Stimulated activated CD4-positive, alpha-beta T cell treated with anti-CD3 and anti-CD28 coated beads, Interleukin-4, amount 100 ng/mL, for 4 hours (primary cell): Measurements from ENCODE around the gene DDX31.
"Not testable (repeated sequence)": the region's sequence is repeated elsewhere in the genome, so short reads cannot be mapped to it uniquely, and the experiment has no call there.

Source experiments
- DNase-seq, 2 experiments: peaks; one replicate each; pipeline ENCODE4 v3.0.0-alpha.2; 2020

Gene DDX31

DNA sequence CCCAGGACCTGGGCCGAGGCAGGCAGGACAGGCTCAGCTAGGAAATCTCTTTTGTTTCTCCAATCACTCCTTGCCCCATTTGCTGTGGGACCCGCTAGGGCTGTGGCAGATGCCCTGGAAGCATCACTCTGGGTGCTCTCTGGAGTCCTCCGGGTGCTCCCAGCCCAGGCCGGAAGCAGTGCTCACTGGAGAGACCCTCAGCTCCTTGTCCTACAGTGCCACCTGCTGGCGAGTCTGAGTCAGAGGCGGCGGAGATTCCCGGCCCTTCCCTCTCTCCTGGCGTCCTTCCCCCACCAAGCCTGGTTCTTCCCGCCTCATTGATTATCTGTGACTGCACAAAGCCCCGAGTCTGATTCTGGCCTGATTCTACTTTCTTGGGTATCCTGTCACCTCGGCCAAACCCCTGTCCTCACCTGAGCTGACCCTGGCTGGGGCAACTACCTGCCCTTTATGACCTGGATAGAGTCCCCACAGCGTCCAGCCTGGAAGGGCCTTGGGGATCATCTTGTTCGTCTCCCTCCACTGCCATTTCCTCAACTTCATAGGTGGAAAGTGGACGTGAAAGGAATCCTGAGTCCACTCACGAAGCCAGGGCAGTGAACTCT lies 94.7 kb downstream of the DDX31 start:
- peak; percentile 4 to 27 for DNase-seq

DNA sequence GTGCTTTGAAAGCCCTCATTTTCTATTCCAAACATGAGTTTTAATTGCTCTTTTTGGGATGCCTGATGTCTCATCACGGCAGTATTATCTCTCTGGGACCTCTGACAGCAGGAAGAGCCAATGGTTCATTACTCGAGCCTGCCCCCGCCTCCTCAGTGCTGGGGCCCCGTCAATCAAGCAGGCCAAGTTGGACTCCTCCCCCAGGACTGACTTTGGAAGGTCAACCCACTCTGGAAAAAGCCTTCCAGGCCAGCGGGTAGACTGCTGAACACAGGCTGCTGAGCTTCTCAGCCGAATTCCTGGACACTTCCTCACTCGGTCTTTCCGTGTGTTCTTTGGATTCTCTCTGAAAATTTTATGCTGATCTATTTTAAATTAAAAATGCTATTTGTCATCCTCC lies 96.9 kb downstream of the DDX31 start:
- DNase-seq = no peak

DNA sequence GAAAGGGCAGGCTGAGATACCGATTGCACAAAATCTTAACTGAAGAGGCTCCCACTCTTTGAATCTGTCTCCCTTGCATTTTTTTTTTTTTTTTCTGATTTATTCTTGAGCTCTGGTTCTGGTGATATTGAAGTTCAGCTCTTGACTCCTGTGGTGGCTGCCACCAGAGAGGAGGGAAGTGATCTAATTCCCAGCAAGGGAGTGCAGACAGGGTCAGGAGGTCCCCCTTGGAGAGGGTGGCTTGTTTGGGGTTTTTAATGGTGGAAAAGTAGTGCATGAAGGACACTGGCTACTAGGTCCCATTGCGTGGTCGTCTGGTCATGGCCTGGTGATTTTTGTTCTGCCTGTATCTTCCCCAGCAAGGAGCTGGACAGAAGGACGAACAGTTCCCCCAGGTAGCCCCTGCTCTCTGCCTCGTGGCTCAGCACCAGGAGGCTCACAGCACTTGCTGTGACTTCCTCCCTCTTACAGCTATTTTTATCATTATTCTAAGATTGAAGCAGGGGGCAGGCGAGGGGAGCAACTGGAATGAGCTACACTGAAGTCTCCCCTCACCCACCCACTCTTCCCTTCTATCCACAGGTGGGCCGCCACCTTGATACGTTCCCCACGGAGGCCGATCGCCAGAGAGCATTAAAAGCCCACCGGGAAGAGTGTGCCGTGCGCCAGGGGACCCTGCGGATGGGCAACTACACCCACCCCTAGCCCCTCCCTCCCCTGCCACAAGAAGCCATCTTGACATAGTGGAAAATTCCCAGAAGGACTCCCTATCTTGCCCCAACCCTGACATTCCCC lies 97.8 kb downstream of the DDX31 start:
- no peak for DNase-seq

DNA sequence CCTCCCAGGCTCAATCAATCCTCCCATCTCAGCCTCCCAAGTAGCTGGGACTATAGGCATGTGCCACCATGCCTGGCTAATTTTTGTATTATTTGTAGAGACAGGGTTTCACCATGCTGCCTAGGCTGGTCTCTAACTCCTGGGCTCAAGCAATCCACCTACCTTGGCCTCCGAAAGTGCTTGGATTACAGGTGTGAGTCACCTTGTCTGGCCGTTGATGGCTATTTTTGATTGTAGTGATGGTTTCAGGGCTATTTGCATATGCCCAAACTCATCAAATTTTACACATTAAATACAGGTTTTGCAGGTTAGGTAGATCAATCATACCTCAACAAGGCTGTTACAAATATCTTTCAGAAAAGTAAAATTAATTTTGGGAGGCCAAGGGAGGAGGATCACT lies 101.0 kb downstream of the DDX31 start:
- DNase-seq = not testable (repeated sequence)

DNA sequence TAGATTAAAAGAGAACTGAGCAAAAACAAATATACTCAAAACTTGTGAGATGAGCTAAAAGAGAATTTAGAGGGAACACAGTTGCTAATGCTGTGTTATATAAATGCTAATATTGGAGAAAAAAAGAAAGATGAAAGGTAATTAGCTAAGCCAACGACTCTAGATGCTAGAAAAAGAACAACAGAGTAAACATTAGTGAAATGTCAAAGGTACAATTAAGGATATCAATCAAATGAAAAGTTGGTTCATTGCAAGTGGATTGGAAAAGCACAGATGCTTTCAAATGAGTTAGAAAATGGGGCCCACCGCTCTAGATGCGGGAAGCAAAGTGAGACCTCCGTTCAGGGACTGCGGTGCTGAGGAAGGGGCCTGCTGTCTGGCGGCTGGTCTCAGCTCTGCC lies 105.3 kb downstream of the DDX31 start:
- no peak for DNase-seq

DNA sequence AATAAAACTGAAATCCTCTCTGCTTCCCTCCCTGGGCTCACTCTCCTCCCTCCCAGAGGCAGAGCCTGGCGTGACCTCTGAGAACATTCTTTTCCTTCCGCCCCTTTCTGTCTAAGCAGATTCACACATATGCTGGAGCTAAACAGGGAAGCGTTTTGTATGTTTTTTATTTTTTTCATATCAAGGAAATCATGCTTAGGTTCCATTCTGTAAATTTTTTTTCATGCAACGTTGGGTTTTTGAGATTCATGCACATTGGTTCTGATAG lies 107.5 kb downstream of the DDX31 start:
- DNase-seq = no peak

DNA sequence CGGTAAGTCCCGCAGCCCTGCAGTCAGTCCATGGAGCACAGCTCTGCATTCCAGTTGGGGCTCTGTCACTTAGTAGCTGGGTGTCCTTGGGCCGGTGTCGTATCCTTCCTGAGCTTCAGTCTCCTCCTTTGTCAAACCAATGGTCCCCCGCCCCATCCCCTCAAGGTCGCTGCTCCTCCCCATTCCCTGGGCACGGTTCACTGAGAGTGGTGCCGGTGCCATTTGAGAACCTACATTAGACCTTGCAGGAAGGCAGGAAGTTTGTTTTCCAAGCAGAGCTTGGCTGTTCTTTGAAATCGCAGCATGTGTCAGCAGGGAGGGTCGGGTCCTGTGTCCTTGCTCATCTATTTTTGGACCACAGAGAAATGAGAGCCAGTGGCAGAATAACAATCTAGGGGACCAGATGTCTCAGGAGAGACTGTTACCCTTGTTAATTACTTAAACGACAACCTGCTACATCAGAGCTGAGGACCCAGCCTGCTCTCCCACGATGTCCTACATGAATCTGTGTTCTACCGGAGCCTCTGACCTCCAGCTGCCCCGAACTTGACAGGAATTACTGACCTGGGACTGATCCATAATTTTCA lies 109.1 kb downstream of the DDX31 start:
- no peak for DNase-seq

DNA sequence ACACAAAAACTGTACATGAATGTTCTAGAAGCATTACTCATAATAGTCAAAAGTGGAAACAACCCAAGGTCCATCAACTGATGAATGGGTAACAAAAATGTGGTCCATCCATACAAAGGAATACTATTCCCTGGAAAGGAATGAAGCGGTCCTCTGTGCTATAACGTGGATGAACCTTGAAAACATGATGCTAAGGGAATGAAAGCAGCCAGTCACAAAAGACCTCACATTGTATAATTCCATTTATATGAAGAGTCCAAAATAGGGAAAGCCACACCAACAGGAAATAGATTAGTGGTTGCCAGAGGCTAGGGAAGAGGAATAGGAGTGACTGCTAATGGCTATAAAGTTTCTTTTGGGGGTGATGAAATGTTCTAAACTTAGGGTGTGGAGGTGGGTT lies 110.1 kb downstream of the DDX31 start:
- DNase-seq = no peak

DNA sequence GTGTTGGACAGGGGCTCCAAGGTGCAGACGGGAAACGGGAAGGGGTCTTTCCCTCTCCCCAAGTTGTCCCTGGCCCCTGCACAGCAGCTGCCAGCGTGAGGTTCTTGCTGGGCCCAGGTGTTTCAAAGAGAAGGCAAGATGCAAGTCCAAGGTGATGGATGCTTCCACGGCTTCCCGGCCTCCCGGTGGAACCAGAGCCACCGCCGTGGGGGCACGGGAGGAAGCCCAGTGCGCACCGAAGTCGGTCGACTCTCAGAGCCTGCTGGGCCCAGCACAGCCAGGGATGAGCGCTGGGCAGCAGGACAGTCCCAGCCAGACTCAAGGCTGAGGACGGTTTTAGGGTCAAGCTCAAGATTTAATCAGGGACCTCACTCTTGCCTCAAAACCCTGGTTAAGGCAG lies 112.6 kb downstream of the DDX31 start:
- DNase-seq = no peak

DNA sequence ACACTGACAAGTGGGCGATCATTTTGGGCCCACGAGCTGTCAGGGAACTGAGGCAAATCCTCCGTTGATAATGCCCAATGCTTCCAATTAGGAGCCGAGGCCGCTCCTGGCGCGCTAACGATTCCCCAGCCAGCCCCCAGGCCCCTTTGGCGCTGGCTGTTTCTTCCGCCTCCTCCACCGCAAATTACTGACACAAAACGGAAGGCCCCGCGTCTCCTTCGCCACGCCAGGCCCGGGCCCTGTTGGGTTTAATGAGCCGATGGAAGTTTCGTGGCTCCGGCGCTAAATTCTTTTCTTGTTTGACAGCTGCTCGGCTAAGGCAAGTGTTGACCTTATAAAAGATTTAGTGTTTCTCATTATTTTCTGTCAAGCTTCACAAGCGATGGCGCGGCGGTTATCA lies 113.1 kb downstream of the DDX31 start:
- DNase-seq = no peak

DNA sequence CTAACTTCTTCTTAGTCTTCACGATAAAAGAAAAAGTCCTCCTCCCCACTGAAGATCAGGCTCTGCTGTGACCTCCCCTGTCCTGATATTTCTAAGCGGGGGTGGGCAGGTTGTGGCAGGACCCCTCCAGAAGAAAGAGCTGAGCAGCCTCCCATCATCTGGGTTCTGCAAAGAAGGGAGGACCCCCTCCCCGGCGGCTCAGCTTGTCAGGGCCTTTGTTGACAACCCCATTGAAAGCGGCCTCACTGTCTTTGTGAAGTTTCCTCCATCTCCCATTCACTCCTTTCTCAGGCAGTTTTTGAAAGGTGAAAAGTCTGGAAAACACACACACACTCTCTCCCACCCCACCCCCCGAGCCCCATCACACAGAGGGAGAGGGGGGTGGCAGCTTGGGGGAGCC lies 113.5 kb downstream of the DDX31 start:
- no peak for DNase-seq

DNA sequence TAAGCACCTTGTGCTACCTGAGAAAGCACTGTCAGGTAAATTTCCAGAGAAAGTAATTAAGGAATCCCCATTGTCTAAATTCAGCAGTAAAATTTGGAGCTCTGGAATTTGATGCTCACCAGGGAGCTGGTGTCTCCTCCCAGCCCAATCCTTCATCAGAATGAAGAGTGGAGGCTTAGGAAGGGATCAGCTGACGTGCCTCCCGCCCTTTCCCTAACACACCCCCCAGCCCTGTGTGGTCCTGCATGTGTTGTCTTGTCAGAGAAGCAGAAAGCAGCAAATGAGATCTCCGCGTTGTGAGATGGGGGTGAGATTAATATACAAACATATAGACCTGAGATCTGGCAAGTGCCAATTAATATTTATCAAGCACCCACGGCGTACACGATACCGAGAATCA lies 114.3 kb downstream of the DDX31 start:
- DNase-seq = no peak

DNA sequence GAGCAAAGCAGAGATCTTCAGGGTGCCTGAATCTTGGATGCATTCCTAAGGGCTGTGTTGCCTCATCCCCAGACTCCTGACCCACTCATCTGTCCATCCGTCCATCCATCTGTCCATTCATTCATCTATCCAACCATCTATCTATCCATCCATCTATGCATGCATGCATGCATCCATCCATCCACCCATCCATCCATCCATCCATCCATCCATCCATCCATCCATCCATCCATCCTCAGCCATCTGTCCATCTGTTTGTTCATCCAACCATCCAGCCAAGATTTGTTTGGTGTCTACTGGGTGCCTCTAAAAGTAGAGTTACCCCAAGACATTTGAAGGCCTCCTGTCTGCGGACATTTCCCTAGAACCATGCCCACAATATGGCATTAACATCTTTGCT lies 115.0 kb downstream of the DDX31 start:
- DNase-seq = no peak

DNA sequence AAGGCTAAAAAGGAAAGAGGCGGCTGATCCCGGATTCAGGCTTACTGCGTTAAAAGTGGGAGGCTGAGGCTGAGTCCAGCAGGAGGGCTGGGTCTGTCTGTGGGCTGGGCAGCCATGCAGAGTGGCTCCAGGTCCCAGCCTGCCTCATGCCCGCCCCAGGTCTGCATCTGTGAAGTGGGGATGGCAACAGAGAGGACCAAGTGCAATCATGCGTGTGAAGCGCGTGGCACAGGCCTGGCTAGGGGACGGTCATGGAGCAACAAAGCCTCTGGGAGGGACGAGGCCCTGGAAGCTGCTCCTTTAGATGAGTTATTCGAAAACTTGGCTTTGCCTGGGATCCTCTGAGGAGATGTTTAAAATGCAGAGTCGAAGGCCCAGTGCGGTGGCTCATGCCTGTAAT lies 117.7 kb downstream of the DDX31 start:
- DNase-seq = no peak

DNA sequence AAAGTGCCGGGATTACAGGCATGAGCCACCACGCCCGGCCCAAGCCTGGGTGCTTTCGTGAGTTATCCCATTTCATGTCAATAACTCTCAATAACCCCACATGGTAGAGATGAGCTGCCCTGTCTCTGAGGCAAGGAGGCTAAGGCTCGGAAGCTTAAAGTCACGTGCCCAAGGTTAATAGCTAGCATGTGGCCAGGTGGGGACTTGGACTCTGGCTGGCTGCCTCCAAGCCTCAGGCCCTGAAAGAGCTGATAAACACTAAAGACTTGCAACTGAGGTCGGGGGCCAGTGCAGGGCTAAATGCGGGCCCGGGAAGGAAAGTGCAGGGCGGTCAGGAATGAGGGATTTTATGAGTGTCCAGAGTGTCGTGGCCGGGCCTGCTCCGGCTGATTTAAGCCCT lies 118.2 kb downstream of the DDX31 start:
- DNase-seq = no peak

DNA sequence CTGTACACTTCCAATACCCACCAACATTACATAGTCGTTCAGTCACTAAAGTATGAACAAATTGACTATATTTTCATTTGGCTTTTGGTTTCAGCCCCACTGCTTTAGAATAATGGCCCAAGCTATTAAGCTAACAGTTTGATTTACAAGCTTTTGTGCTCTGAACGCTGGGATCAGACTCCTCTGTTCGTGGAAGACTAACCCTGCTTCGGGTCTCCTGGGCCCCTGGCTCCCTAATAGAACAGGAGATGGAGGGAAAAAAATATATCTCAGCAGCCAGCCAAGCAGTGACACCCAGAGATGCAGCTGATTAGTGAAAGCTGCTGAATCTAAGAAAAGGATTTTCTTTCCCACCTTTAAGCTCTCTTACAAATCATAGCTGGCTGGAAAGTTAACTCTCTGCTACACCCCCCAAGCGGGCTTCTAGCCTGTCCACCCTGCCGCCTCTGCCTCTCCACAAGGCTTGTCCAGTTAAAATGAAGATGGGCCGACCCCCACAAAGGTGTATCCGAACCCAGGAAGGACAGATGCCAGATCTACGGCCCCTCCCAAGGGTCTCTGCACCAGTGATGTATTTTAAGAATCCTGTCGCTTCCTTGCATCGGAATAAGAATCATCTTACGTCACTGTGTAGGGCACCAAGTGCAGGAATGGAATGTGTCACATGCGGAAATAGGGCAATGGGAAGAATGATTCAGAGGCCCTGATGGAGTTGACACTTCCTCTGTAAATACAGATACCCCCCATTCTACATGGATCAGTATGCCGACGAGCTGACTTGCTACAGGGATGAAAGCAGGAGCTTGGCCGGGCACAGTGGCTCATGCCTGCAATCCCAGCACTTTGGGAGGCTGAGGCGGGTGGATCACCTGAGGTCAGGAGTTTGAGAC lies 120.8 kb downstream of the DDX31 start:
- no peak for DNase-seq

DNA sequence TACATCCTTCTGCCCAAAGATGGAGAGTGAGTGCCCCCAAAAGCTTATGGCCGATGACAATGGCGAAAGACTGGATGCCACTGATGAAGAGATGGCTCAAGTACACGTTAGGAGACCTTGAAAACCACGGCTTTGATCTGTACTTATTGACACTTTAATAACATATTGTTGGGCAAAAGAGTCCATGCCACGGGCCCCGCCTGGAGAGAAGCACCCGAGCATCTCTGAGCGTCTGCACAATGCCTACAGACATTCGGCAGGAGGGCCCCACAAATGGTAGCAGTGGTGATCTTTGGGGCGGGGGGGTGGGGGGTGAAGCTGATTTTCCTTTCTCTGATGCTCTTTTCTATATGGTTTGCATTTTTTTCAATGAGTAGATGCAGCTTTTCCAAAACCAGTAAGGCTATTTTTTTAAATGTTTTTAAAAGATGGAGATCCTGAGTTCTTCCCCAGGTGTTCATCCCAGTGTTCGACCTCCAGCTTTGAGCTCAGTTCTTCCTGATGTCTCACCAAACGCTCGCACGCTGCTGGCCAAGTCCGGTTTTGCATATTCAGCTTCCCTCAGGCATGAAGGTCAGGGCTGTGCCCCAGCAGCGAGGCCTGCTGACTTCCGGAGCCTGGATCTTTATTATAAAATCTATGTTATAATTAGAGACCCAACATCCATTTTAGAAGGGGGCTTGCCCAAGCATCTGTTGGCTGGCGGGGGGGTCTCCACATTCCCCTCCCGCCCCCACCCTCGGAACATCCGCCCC lies 121.6 kb downstream of the DDX31 start:
- no peak for DNase-seq

DNA sequence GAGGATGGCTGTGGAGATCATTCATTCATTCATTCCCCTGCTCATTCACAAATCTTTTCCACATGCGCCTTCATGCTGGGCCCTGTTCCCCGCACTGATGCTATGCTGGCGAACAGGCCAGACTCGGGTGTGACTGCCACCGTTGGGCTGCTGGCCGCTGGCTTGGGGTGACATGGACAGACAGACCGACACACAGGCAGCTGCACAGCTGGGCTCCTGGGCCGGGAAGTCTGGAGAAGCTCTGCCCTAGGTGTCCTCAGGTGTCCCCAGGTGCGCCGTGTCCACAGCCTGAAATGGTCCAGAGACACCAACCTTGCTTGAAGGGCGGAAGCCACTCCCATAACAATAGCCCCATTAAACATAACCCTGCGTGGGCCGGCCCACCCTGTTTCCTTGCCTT lies 122.3 kb downstream of the DDX31 start:
- no peak for DNase-seq

DNA sequence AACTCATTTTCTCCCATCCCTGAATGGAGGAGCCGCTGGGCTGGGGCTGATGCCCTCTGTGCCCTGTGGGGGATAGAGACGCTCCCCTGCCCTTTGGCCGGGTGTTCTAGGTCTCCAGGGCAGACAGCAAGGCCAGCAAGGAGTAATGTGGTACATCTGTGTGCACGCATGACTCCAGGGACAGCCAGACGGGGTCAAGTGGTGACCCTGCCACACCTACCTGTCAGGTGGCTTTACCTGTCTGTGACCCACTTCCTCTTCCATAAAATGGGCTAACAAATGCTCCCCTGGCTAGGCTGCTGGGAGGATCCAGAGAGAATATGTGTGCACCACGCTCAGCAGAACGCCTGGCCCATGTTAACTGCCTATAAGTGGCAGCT lies 122.7 kb downstream of the DDX31 start:
- DNase-seq = no peak

DNA sequence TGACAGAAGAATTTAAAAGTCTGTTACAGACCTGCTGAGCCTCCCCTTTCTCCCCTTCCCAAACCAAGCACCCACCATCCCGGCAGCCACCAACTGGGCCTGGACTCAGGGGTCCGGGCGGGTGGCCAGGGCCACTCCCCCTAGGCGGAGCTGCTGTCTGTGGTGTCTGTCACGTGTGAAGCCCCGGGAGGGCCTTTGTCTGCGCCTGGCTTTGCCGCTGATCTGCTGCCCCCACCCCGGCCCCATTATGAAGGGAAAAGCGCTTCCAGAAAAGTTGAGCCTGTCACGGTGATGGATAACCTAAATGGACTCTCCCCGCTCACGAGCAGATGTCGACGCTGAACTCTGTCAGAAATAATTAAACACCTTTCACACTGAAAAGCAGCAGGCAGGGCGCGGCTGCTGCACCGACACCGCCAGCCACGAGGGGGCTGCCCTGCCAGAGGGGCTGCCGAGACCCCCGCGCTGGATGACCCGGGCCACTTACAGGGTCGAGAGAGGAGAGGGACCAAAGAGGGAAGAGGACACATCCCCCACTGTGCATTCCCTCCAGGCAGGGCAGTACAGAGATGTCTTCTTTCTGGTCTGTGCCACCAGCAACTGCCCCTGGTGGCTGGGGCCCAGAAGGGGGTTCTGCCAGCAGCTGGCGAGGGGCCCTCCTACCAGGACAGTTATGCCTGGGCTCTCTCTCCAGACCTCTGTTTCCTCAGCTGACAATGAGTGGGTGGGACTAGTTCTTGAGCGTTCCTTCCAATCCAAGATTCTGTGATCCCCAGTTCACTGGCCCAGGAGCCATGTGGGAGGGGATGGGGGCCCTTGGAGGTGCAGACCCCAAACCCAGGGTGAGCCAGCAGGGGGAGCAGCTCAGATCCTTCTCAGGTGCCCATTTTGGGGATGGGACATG lies 123.4 kb downstream of the DDX31 start:
- DNase-seq = no peak

DNA sequence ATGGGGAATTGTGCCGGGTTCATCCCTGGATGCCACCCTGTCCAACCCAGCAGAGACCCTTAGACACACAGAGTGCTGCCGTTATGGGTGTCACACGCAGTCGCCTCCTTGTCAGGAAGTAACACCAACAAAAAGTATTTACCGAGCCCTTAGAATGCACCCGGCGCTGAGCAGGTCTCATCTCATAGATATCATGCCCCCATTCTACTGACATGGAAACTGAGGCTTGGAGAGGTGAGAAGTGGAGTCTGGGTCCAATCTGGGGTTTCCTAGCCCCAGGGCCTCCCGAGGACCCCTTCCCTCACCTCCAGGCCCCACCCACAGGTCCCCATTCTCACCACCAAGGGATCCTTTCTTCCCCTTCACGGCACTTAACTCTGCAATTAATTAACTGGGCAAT lies 124.2 kb downstream of the DDX31 start:
- no peak for DNase-seq

DNA sequence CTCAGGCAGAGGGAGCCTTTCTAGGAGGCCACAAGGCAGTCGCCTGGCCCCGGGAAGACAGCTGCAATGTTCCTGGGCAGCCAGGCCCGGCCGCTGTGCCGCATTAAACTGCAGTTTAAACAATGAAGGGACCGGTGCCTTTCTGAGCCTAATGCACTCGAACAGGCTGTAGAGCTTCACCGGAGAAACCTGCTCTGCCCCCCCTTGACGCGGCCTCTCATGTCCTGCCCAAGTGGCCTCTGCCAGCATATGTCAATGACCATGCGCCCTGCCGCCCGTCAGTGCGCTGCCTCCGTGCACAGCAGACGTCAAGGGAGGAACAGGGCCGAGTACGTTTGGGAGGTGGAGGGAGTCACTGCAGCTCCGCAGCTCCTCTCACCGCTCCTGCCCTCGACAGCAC lies 125.8 kb downstream of the DDX31 start:
- no peak for DNase-seq
